Pancreas (tissue), 10 donors: ENCODE data around the gene RHOXF1. TPM values are rescaled to one million over a fixed set of nuclear protein-coding genes. Genes with fewer than 3 reads are reported as not detected.
A peak's percentile ranks its signal among the peaks of the same experiment; 100 is the strongest.
"Not testable (repeated sequence)": the region's sequence is repeated elsewhere in the genome, so short reads cannot be mapped to it uniquely, and the experiment has no call there.

Experiments used
- ATAC-seq, 4 donors: fragments of 200-7000 bp; cut with Tn5 transposase; one replicate each; pipeline versions ENCODE4 v1.8.0 to v1.9.1; 2020; ENCODE audit warnings: mild to moderate bottlenecking in 4 of 4, moderate library complexity in 4 of 4
- DNase-seq, 6 donors: peaks; one replicate each; pipeline ENCODE4 v3.0.0-alpha.2; 2020
- FAIRE-seq: peaks from 2 replicates; lab custom pipeline; 2012; peaks lifted over from hg19 to GRCh38; lab: Jason Lieb, UNC
- H3K27ac ChIP-seq, 4 donors: fragments of 200-600 bp; sonication (generic); 1 replicate in 3 of 4; 2 replicates in 1 of 4; pipeline versions ENCODE4 v1.5.0 to v1.8.0; 2020
- H3K27me3 ChIP-seq, 4 donors: fragments of 200-600 bp; one replicate each; pipeline ENCODE4 v1.8.0; 2021
- H3K36me3 ChIP-seq, 3 donors: fragments of 200-600 bp; sonication (generic) in 1 of 3; one replicate each; pipeline versions ENCODE4 v1.5.0 to v1.8.0; 2020 to 2021
- H3K4me1 ChIP-seq, 3 donors: fragments of 200-600 bp; one replicate each; pipeline ENCODE4 v1.8.0; 2021
- H3K4me3 ChIP-seq, 4 donors: fragments of 200-600 bp; sonication (generic) in 2 of 4; one replicate each; pipeline versions ENCODE4 v1.5.0 to v1.8.0; 2020 to 2021
- H3K9me3 ChIP-seq, 4 donors: fragments of 200-600 bp; one replicate each; pipeline ENCODE4 v1.8.0; 2021
- CTCF ChIP-seq, 4 donors: fragments of 200-600 bp; sonication (generic) in 3 of 4; IDR thresholded peaks; one replicate each; pipeline versions ENCODE4 v1.5.0 to v1.8.0; 2021; ENCODE audit warnings: antibody characterized with exemption in 4 of 4
- WGBS, 2 donors: extraction: QIAGEN DNeasy Blood & Tissue Kit; methylation state at CpG; one replicate each; pipeline ENCODE4 v1.1.7; 2013; 5-methylcytosine and 5-hydroxymethylcytosine counted together
- intact Hi-C, 3 donors: fragments of 100-400 bp; cut with DNase I; formaldehyde crosslinking; loops; one replicate each; pipeline versions ENCODE4 v1.11.1 to v1.14.2; 2022
- polyA plus RNA-seq, 2 donors: library from polyadenylated mRNA; stranded (reverse); fragments of 200-250 nt; gene quantifications; one replicate each; pipeline ENCODE4 v1.2.3, GENCODE V29; 2013
- total RNA-seq, 6 donors: library from RNA; stranded (reverse); fragmentation: NEBNext Ultra II Directional in 4 of 6; extraction: Animal tissue kit (Norgen Biotek cat#: 25700) in 4 of 6; gene quantifications; one replicate each; pipeline versions ENCODE4 v1.2.1 to v1.2.4, GENCODE V29; 2021 to 2023
- donor health status: healthy with polysubstance abuse.
- donor health status: DM: no; HTN: no; CAD: no; lungs with moderate emphysema.
- donor health status: DM: no; HTN: no; CAD: no.
- donor health status: control.
- donor health status: control.
- donor health status: Bipolar disorder and iron deficiency.
- donor health status: DM: yes; HTN: yes; CAD: no.
- donor health status: DM: no; HTN: no; CAD: no.
- donor health status: DM: no; HTN: no; CAD: no.
- donor health status: DM: yes; HTN: yes; CAD: no.

RHOXF1 gene
- total RNA-seq (under 1 TPM in 1 of 6 donors, not detected in 5; 0.28 TPM), polyA plus RNA-seq (1 to 10 TPM in 1 of 2 donors, under 1 TPM in 1; 0.61 to 1.0 TPM)

- no peaks in the 10 kb centered on the region for H3K4me1 ChIP-seq
- H3K27me3 ChIP-seq: no peaks in the 10 kb centered on the region
- H3K9me3 ChIP-seq: no peaks in the 10 kb centered on the region
- no peak for TF ChIP-seq CTCF (IDR thresholded peaks at IDR 0.05)
- FAIRE-seq (no peak), DNase-seq (no peak), ATAC-seq (no peak)
- H3K27ac ChIP-seq: no peak within 1 kb of the TSS
- no peak within 1 kb of the TSS for H3K4me3 ChIP-seq
- WGBS, 2 donors: 89 to 92% methylated on average over 35 of the region's 35 CpGs
- no peaks in the 10 kb centered on the region for H3K36me3 ChIP-seq
- intact Hi-C loops: no loop called here
Measured at GRCh38 chrX:120115438-120115963, at the start of gene RHOXF1. Gene RHOXF1 (minus strand): TSS chrX:120115913. CDS start chrX:120115862, 51 bp downstream.

DNA sequence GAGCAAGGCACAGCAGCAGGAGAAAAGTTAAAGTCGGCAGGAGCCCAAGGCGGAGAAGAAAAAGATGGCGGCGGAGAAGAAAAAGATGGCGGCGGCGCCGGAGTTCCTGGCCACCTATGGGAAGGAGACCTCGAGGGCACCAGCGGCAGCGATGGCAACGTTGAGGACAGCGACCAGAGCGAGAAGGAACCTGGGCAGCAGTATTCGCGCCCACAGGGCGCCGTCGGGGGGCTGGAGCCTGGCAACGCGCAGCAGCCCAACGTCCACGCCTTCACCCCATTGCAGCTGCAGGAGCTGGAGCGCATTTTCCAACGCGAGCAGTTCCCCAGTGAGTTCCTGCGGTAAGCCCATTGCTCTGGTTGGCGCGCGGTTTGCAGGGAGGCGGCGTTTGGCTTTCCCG lies 43.4 kb upstream of the RHOXF1 start:
- intact Hi-C loops, H3K36me3 ChIP-seq, H3K4me3 ChIP-seq, H3K27me3 ChIP-seq, DNase-seq, H3K9me3 ChIP-seq, H3K27ac ChIP-seq, ATAC-seq, H3K4me1 ChIP-seq, FAIRE-seq: not testable (repeated sequence)
- 88 to 95% methylated on average over 11 to 26 of the region's 33 CpGs for WGBS, 2 donors

DNA sequence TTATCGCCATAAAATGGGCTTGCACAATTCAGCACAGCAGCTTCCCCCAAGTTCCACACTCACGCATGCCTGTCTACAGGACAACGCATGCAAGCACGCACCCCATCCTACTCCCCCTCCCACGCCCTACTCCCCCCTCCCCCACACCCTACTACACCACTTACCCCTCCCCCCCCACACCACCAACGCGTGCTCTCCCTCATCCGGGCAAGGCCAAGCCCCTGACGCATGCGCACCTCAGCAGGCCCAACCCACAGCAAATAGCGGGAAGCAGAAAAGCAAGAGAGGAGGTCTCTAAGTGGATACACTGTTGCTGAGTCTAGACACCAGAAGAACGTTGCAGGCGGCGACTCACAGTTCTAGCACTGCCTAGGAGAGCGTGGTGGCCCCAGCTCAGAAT lies 42.6 kb upstream of the RHOXF1 start, which contains the start of gene RHOXF2:
RHOXF2 (plus strand) TSS at position 301 of the 400 bp plus-strand sequence. CDS start 138 bp downstream, outside the sequence.
- H3K27ac ChIP-seq, H3K9me3 ChIP-seq, DNase-seq, ATAC-seq, FAIRE-seq, H3K4me3 ChIP-seq, H3K4me1 ChIP-seq, intact Hi-C loops, H3K27me3 ChIP-seq, H3K36me3 ChIP-seq: not testable (repeated sequence)
- WGBS, 2 donors: no CpG with 5 or more reads among the region's 15 CpGs

DNA sequence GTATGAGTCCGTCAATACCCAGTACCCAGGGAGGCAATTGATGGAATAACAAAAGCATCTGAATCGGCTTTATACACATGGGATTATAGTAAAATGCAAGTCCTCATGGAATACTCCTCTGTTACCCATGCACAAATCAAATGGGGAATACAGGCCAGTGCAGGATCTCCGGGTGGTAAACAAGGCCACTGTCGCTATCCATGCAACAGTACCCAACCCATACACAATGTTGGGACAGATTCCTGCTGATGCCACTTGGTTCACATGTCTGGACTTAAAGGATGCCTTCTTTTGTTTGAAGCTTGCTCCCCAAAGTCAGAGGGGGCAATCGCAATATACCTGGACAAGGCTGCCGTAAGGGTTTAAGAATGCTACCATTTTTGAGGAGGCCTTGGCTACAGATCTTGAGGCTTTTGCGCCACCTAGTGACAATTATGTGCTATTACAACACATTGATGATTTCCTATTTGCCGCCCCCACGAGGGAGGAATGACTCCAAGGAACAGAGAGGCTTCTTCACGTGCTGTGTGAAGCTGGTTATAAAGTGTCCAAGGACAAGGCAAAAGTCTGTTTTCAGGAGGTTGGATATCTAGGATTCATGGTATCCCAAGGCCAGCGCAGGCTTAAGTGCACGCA lies 34.5 kb upstream of the RHOXF1 start:
- H3K4me1 ChIP-seq, H3K27me3 ChIP-seq, H3K36me3 ChIP-seq, H3K4me3 ChIP-seq, H3K27ac ChIP-seq, H3K9me3 ChIP-seq, intact Hi-C loops, DNase-seq: not testable (repeated sequence)
- whole genome bisulfite sequencing, 2 donors: no CpG with 5 or more reads among the region's 12 CpGs
- peak in 3 of 4 donors; percentile 65 to 75 (median 71) for ATAC-seq
- FAIRE-seq: peak; percentile 97

GRCh38 chrX:120147537-120147936 lies 31.8 kb upstream of the RHOXF1 start:
- WGBS, 2 donors: 89 to 97% methylated on average over 8 of the region's 8 CpGs
- intact Hi-C loops: no loop called here

DNA sequence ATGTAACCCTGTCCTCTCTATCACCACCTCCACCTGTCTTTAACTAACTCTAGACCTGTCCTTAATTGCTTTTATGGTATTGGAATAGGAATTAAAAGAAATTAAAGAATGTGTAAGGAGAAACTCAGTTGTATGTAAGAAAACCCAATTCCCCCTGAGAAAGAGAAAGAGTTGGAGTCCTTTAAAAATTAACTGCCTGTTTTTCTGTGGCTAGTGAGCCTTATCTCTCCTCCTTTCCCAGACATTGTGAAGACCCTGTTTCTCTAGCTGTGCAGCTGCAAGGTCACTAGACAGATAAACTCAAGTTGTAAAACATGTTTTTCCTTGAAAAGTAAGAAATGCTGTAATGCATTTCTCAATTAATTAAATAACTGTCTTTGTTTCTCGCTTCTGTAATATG lies 30.6 kb upstream of the RHOXF1 start:
- H3K9me3 ChIP-seq, DNase-seq, H3K36me3 ChIP-seq, H3K27ac ChIP-seq, ATAC-seq, H3K27me3 ChIP-seq, H3K4me3 ChIP-seq, H3K4me1 ChIP-seq, FAIRE-seq, intact Hi-C loops: not testable (repeated sequence)
- WGBS, 2 donors: 65 to 92% methylated on average over 1 of the region's 1 CpG

More at GRCh38 chrX:120147537-120147936, 31.8 kb upstream of the RHOXF1 start:
- H3K4me3 ChIP-seq: no peak overlapping the region
- DNase-seq (no peak), FAIRE-seq (no peak), ATAC-seq (no peak)
- no peaks in the 10 kb centered on the region for H3K36me3 ChIP-seq
- H3K4me1 ChIP-seq: no peaks in the 10 kb centered on the region
- H3K27me3 ChIP-seq: no peaks in the 10 kb centered on the region
- TF ChIP-seq CTCF (IDR thresholded peaks at IDR 0.05): no peak
- no peak overlapping the region for H3K27ac ChIP-seq
- no peaks in the 10 kb centered on the region for H3K9me3 ChIP-seq
